Subcutaneous adipose tissue (tissue), 4 donors: ENCODE data around the gene GALNT17. TPM values are rescaled to one million over a fixed set of nuclear protein-coding genes. Genes with fewer than 3 reads are reported as not detected.

Experiments
- CTCF ChIP-seq: fragments of 450-650 bp; IDR thresholded peaks from one replicate; pipeline ENCODE4 v1.5.1; 2016; ENCODE audit warnings: low read depth, mild to moderate bottlenecking, control low read depth, antibody characterized with exemption, moderate library complexity
- total RNA-seq, 4 donors: library from RNA; depleted of rRNA; stranded (reverse); fragments of >200 nt; gene quantifications; one replicate each; pipeline ENCODE4 v1.1.0, GENCODE V29; 2016

Gene GALNT17
- total RNA-seq, 4 donors from 2014 or later = 1.3 to 12.2 (median 6.7) TPM

- no peak for TF ChIP-seq CTCF
Measured at GRCh38 chr7:71323726-71324125, 191.8 kb downstream of the GALNT17 start.

- no peak for TF ChIP-seq CTCF
Measured at GRCh38 chr7:71325151-71325550, 193.2 kb downstream of the GALNT17 start.

- TF ChIP-seq CTCF = no peak
Measured at GRCh38 chr7:71326595-71326994, 194.7 kb downstream of the GALNT17 start.

GRCh38 chr7:71327946-71328345 is 196.0 kb downstream of the GALNT17 start:
- TF ChIP-seq CTCF = no peak

- TF ChIP-seq CTCF = no peak
Measured at GRCh38 chr7:71329030-71329660, 197.2 kb downstream of the GALNT17 start.

- no peak for TF ChIP-seq CTCF
Measured at GRCh38 chr7:71332207-71332606, 200.3 kb downstream of the GALNT17 start.

GRCh38 chr7:71334541-71334940 is 202.6 kb downstream of the GALNT17 start:
- no peak for TF ChIP-seq CTCF
